ENCODE results near the gene SLC17A4.

SLC17A4 gene

DNA sequence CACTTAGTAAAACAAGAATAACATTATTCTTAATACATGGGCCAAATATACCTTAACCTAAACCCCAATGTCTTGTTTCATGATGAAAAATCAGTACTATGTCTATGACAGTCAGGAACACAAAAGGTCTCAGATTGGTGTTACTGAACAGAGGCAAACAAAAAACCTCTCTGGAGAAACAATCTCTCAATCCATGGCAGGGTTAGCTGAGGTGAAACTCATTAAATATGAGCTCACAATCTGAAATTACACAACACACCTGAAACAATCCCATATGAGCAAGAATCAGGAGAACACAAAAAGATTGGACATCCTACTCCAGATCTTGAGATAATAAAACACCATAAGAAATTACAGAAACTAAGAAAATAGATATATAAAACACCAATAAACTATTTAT is 6.5 kb upstream of the SLC17A4 start:
- TF ChIP-seq SIN3A (IDR thresholded peaks at IDR 0.05; ENCODE audit: borderline replicate concordance, insufficient read depth, low read length) (no peak), FOXP2 (optimal IDR thresholded peaks at IDR 0.05; ENCODE audit: borderline replicate concordance, extremely low read depth, extremely low read length, insufficient read depth) (no peak), POLR2AphosphoS5 (IDR thresholded peaks at IDR 0.05; ENCODE audit: low read depth, low read length) (no peak), TAF1 (IDR thresholded peaks at IDR 0.05; ENCODE audit: borderline replicate concordance, insufficient read depth, low read length) (no peak)
- TF ChIP-seq, protein P1, sequence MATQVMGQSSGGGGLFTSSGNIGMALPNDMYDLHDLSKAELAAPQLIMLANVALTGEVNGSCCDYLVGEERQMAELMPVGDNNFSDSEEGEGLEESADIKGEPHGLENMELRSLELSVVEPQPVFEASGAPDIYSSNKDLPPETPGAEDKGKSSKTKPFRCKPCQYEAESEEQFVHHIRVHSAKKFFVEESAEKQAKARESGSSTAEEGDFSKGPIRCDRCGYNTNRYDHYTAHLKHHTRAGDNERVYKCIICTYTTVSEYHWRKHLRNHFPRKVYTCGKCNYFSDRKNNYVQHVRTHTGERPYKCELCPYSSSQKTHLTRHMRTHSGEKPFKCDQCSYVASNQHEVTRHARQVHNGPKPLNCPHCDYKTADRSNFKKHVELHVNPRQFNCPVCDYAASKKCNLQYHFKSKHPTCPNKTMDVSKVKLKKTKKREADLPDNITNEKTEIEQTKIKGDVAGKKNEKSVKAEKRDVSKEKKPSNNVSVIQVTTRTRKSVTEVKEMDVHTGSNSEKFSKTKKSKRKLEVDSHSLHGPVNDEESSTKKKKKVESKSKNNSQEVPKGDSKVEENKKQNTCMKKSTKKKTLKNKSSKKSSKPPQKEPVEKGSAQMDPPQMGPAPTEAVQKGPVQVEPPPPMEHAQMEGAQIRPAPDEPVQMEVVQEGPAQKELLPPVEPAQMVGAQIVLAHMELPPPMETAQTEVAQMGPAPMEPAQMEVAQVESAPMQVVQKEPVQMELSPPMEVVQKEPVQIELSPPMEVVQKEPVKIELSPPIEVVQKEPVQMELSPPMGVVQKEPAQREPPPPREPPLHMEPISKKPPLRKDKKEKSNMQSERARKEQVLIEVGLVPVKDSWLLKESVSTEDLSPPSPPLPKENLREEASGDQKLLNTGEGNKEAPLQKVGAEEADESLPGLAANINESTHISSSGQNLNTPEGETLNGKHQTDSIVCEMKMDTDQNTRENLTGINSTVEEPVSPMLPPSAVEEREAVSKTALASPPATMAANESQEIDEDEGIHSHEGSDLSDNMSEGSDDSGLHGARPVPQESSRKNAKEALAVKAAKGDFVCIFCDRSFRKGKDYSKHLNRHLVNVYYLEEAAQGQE (IDR thresholded peaks at IDR 0.05; ENCODE audit: insufficient read depth in 1 of 2, low read depth in 2 of 2, low read length in 2 of 2) = no peak

DNA sequence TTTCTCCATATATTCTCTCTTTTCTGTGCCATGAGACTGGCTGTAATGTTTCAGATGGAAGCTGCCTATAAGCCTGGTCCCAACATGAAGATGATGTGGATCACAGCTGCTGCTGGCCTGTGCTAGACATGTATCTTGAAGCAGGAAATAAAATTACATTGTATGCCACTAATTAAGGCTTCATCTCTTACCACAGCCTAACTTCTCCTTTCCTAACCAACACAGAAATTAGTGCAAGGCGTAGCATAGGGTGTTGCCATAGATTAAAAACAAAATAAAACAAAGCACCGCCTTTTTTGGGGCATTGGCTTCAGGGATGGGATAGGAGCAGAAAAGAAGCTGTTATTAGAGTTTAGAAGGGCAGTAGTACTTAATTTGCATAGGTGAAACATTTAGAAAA is 4.7 kb upstream of the SLC17A4 start:
- TF ChIP-seq TAF1 (IDR thresholded peaks at IDR 0.05; ENCODE audit: borderline replicate concordance, insufficient read depth, low read length) (no peak), POLR2AphosphoS5 (IDR thresholded peaks at IDR 0.05; ENCODE audit: low read depth, low read length) (no peak), SIN3A (IDR thresholded peaks at IDR 0.05; ENCODE audit: borderline replicate concordance, insufficient read depth, low read length) (no peak), FOXP2 (optimal IDR thresholded peaks at IDR 0.05; ENCODE audit: borderline replicate concordance, extremely low read depth, extremely low read length, insufficient read depth) (no peak)
- TF ChIP-seq, protein P1 (IDR thresholded peaks at IDR 0.05; ENCODE audit: insufficient read depth in 1 of 2, low read depth in 2 of 2, low read length in 2 of 2) = no peak

DNA sequence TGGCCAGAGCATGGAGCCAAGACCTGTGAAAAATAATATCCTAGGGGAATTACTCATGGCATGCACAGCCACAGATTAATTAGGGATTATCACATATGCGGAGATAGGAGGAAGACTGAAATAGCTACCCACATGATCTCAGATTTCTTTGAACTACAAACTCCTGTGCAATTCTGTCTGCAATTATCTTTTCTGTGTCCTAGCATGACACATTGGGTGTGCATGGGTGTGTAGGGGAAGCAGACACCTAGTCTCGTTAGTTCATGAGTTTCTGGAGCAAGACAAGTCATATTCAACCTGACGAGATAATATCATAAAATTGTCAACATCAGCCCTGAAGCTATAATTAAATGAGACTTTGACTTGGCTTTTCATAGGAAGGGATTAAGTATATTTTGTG is 3.6 kb upstream of the SLC17A4 start:
- TF ChIP-seq TAF1 (IDR thresholded peaks at IDR 0.05; ENCODE audit: borderline replicate concordance, insufficient read depth, low read length) = no peak
- no peak for TF ChIP-seq SIN3A (IDR thresholded peaks at IDR 0.05; ENCODE audit: borderline replicate concordance, insufficient read depth, low read length)
- TF ChIP-seq FOXP2 (optimal IDR thresholded peaks at IDR 0.05; ENCODE audit: borderline replicate concordance, extremely low read depth, extremely low read length, insufficient read depth) = no peak
- TF ChIP-seq, protein P1 (IDR thresholded peaks at IDR 0.05; ENCODE audit: insufficient read depth in 1 of 2, low read depth in 2 of 2, low read length in 2 of 2) = no peak
- TF ChIP-seq POLR2AphosphoS5 (IDR thresholded peaks at IDR 0.05; ENCODE audit: low read depth, low read length) = no peak

DNA sequence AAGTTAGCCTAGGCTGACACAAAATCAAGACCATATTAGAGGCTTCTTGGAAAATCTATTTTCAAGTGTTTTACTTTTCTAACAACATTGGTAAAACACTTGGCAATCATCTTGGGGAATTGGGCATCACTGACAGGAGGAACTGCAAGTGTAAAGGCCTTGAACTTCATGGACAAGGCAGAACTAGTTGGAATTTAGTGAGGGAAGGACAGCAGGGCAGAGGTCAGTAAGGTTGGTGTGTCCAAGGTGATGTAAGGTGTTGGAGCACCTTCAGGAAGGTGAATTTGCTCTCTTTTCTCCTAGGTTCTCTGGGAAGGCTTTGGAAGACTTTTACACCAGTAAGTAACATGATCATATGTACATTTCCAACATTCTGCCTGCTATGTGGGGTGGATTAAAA is 1.5 kb upstream of the SLC17A4 start:
- TF ChIP-seq FOXP2 (optimal IDR thresholded peaks at IDR 0.05; ENCODE audit: borderline replicate concordance, extremely low read depth, extremely low read length, insufficient read depth) = no peak
- no peak for TF ChIP-seq SIN3A (IDR thresholded peaks at IDR 0.05; ENCODE audit: borderline replicate concordance, insufficient read depth, low read length)
- TF ChIP-seq POLR2AphosphoS5 (IDR thresholded peaks at IDR 0.05; ENCODE audit: low read depth, low read length) = no peak

DNA sequence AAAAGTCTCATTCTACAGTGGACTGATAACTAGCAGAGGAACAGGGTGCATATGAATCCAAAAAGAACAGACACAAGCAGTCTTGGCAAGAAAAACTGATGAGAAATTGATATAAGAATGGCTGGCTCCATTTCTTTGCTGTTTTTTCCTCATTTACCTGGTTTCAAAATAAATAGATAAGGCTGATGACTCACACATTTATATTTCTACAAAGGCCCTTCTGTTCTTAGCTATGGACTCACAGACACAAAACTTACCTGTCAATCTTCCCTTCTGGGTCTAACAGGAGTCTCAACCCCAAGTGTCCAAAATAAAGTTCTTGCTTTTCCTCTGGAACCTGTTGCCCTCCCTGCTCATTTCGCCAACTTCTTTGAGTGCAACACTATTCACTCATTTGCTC is 941 bp downstream of the SLC17A4 start:
- TF ChIP-seq POLR2AphosphoS5 (IDR thresholded peaks at IDR 0.05; ENCODE audit: low read depth, low read length) = no peak

DNA sequence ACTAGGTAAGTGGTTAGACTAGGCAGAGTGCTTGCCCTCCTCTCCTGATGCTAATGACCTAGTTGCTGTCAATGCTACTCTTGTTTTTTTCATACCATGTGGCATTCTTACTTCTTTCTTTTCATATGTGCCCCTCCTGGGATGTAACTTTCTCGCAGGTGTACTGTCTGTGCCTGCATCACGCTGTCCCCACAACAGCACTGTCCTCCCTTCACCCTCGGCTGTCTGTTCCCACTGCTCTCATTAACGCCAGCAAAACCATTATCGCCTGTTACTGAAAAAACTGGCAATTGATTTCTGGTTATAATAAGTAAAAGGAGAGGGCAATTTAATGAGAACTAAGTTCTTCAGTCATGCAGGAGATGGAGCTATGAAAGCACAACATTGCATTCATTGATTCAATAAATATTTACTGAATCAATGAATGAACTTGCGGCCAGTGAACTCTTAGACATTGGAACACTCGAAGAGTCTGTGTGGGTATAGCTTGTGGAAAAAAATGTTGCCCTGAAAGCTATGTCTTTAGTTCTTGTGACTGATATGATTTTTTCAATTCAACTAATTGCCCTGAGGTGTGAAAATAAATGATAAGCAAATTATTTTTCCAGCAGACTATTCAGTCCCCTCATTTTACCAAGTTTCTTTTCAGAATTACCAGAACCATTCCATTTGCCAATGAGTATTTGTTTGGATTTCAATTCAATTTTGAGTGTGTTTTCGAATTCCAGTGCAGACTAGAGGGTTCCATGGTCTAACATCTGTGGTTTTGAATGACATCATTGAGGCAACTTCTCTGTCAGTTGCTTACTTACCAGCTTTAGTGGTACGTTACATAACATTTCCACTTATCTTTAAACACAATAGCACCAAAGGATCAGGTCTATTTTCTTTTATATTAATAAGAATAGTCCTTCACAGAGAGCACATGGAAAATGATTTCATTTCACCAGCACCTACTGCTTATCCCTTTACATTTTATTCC is 2.1 kb downstream of the SLC17A4 start:
- TF ChIP-seq TAF1 (IDR thresholded peaks at IDR 0.05; ENCODE audit: borderline replicate concordance, insufficient read depth, low read length) (no peak), FOXP2 (optimal IDR thresholded peaks at IDR 0.05; ENCODE audit: borderline replicate concordance, extremely low read depth, extremely low read length, insufficient read depth) (no peak), SIN3A (IDR thresholded peaks at IDR 0.05; ENCODE audit: borderline replicate concordance, insufficient read depth, low read length) (no peak), POLR2AphosphoS5 (IDR thresholded peaks at IDR 0.05; ENCODE audit: low read depth, low read length) (no peak)
- TF ChIP-seq, protein P1 (IDR thresholded peaks at IDR 0.05; ENCODE audit: insufficient read depth in 1 of 2, low read depth in 2 of 2, low read length in 2 of 2) = no peak
